GM06990 (cell line): ENCODE data around the gene ADCY1.
"Not testable (repeated sequence)": the region's sequence is repeated elsewhere in the genome, so short reads cannot be mapped to it uniquely, and the experiment has no call there.

Experiments
- DNase-seq: peaks from one replicate; pipeline ENCODE4 v3.0.0-alpha.2; 2011; ENCODE audit not compliant: insufficient read length; ENCODE audit errors: extremely low read depth
- H3K27me3 ChIP-seq: replicated peaks from 2 replicates; pipeline ENCODE4 v1.6.0; 2011; ENCODE audit warnings: low read length; ENCODE audit not compliant: control insufficient read depth, insufficient read depth
- H3K36me3 ChIP-seq: 2 replicates; pipeline ENCODE4 v1.5.1; 2011; ENCODE audit warnings: low read length; ENCODE audit not compliant: control insufficient read depth, insufficient read depth
- H3K4me3 ChIP-seq: replicated peaks from 2 replicates; pipeline ENCODE4 v1.5.1; 2011; ENCODE audit warnings: low read depth, mild to moderate bottlenecking, control low read depth, low read length
- CTCF ChIP-seq: IDR thresholded peaks from 2 replicates; pipeline ENCODE4 v1.5.1; 2011; ENCODE audit warnings: low read length, control low read depth, mild to moderate bottlenecking, inconsistent platforms; ENCODE audit not compliant: insufficient read depth, poor library complexity, severe bottlenecking

Gene ADCY1

GRCh38 chr7:45573661-45574415, at the start of gene ADCY1:
Gene ADCY1 (plus strand): TSS chr7:45574368. CDS start chr7:45574544, 176 bp downstream.
- Histone ChIP-seq H3K4me3 (peak within 1 kb of the TSS; percentile 78), H3K27me3 (no peaks in the 10 kb centered on the region), H3K36me3 (no peaks in the 10 kb centered on the region)
- no peak for TF ChIP-seq CTCF
- peak; percentile 28 for DNase-seq

DNA sequence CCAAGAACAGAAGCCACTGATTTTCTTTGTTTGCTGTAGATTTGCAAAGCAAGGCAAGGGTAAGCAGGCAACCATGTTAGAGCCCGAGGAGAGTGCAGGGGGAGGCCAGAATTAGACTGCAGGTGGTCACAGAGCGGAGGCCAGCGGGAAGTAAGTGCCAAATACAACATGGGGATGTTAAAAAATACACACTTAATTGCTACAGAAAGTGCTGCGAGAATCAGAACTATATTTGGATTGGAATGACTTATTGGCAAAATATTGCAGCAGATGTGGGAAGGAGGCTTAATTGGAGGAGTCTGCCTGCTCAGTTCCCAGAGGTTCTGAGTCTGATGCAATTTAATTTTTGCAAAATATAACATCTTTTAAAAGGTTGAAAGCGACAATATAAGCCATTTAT, 49.7 kb upstream of the ADCY1 start:
- Histone ChIP-seq H3K4me3 (no peak overlapping the region), H3K36me3 (no peaks in the 10 kb centered on the region), H3K27me3 (no peaks in the 10 kb centered on the region)
- TF ChIP-seq CTCF: no peak
- no peak for DNase-seq

DNA sequence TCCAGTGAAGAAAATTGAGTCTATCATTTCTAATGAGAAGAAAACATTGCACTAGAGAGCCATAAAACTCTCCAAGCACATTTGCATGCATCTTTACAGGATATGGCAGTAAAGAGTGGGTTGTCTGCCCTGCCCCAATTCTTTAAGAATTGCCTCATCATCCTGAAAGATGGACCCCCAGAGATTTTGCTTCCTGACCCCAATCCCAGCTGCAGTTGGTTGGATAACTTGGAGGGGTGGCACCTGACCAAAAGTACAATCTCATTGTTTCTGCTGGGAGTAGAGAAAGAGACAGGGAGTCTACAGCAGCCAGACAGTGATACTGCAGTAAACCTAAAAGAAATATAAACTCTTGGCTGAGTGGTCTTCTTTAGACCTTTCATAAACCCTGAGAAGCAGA, 49.1 kb upstream of the ADCY1 start:
- H3K36me3 ChIP-seq: no peaks in the 10 kb centered on the region
- no peaks in the 10 kb centered on the region for H3K27me3 ChIP-seq
- no peak for TF ChIP-seq CTCF
- DNase-seq: no peak
- no peak overlapping the region for H3K4me3 ChIP-seq

DNA sequence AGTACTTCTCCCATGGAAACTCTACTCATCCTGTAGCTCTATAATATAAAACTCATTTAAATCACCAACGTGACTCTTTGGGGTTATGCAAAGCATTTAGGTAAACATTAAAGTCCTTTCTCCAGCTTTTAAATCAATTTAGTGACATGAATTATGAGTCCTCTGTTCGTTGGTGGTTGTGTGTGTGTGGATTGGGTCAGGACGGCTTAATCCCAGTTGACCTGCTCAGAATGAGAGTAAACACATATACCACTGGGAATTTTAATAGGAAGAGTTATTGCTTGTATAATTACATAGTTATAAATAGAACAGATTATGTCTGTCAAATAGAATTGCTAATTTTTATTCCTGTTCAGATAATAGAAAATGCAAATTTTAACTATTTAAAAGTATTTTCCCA, 30.7 kb upstream of the ADCY1 start:
- TF ChIP-seq CTCF: no peak
- no peaks in the 10 kb centered on the region; the same call in 1 of the 2 replicates for H3K36me3 ChIP-seq
- DNase-seq: no peak
- H3K4me3 ChIP-seq: no peak overlapping the region
- no peaks in the 10 kb centered on the region for H3K27me3 ChIP-seq

GRCh38 chr7:45545105-45545710, 29.0 kb upstream of the ADCY1 start:
- not testable (repeated sequence) for H3K36me3 ChIP-seq, H3K4me3 ChIP-seq, H3K27me3 ChIP-seq, DNase-seq

GRCh38 chr7:45548917-45549316, 25.3 kb upstream of the ADCY1 start:
- not testable (repeated sequence) for H3K36me3 ChIP-seq, DNase-seq, H3K27me3 ChIP-seq, H3K4me3 ChIP-seq
